Kidney tubule cell (primary cell): ENCODE results near the gene CUL1.

Experiments used
- DNase-seq: peaks from one replicate; pipeline ENCODE4 v3.0.0-alpha.2; 2018; ENCODE audit warnings: low spot score

The CUL1 gene

GRCh38 chr7:148804343-148805235 is 105.9 kb downstream of the CUL1 start:
- no peak for DNase-seq

- DNase-seq = no peak
Observed at GRCh38 chr7:148806187-148806586, 107.5 kb downstream of the CUL1 start.

- DNase-seq = no peak
Observed at GRCh38 chr7:148807436-148807835, 108.7 kb downstream of the CUL1 start.

GRCh38 chr7:148809856-148810255 is 111.2 kb downstream of the CUL1 start:
- DNase-seq = no peak

- no peak for DNase-seq
Observed at GRCh38 chr7:148811892-148812291, 113.2 kb downstream of the CUL1 start.

- DNase-seq = no peak
Observed at GRCh38 chr7:148813890-148814289, 115.2 kb downstream of the CUL1 start.

GRCh38 chr7:148814922-148815559 is 116.3 kb downstream of the CUL1 start:
- DNase-seq = no peak

- DNase-seq = no peak
Observed at GRCh38 chr7:148815612-148816011, 116.9 kb downstream of the CUL1 start.

- DNase-seq = peak; percentile 61
Observed at GRCh38 chr7:148819697-148820360, 121.1 kb downstream of the CUL1 start.

GRCh38 chr7:148821422-148821821 is 122.7 kb downstream of the CUL1 start:
- no peak for DNase-seq

GRCh38 chr7:148824864-148825263 is 126.2 kb downstream of the CUL1 start:
- DNase-seq = no peak

GRCh38 chr7:148825338-148825737 is 126.6 kb downstream of the CUL1 start:
- no peak for DNase-seq

GRCh38 chr7:148828965-148829364 is 130.3 kb downstream of the CUL1 start:
- DNase-seq = no peak

GRCh38 chr7:148830897-148831692 is 132.4 kb downstream of the CUL1 start:
- DNase-seq = no peak

- no peak for DNase-seq
Observed at GRCh38 chr7:148831782-148832181, 133.1 kb downstream of the CUL1 start.

GRCh38 chr7:148834605-148835004 is 135.9 kb downstream of the CUL1 start:
- no peak for DNase-seq

- DNase-seq = no peak
Observed at GRCh38 chr7:148835854-148836253, 137.2 kb downstream of the CUL1 start.

GRCh38 chr7:148838905-148839304 is 140.2 kb downstream of the CUL1 start:
- no peak for DNase-seq

- no peak for DNase-seq
Observed at GRCh38 chr7:148847815-148848734, 149.4 kb downstream of the CUL1 start.

GRCh38 chr7:148849393-148850098 is 150.8 kb downstream of the CUL1 start:
- DNase-seq = no peak
